Lower leg skin (tissue), 4 donors: ENCODE data around the gene CLEC3B. TPM values are rescaled to one million over a fixed set of nuclear protein-coding genes. Genes with fewer than 3 reads are reported as not detected.
"Not testable (repeated sequence)": the region's sequence is repeated elsewhere in the genome, so short reads cannot be mapped to it uniquely, and the experiment has no call there.

ENCODE experiments used
- DNase-seq, 2 donors: peaks; one replicate each; pipeline ENCODE4 v3.0.0-alpha.2; 2019; ENCODE audit warnings: low spot score in 2 of 2
- H3K4me3 ChIP-seq: fragments of 200-600 bp; sonication (generic); 2 replicates; pipeline ENCODE4 v1.5.1; 2017; ENCODE audit warnings: mild to moderate bottlenecking, low read depth; ENCODE audit not compliant: poor library complexity, severe bottlenecking
- POLR2A ChIP-seq, 2 donors: fragments of 450-650 bp; IDR thresholded peaks; one replicate each; pipeline ENCODE4 v1.6.1; 2016 to 2017; ENCODE audit warnings: antibody characterized with exemption in 2 of 2, mild to moderate bottlenecking in 1 of 2, moderate library complexity in 1 of 2
- WGBS, 2 donors: methylation state at CpG; one replicate each; pipeline ENCODE4 v1.1.5; 2018; 5-methylcytosine and 5-hydroxymethylcytosine counted together
- intact Hi-C: fragments of 100-400 bp; cut with DNase I; formaldehyde crosslinking; loops from one replicate; pipeline ENCODE4 v1.15.0; 2023; ENCODE audit warnings: low total_unique reads
- total RNA-seq, 4 donors: library from RNA; depleted of rRNA; stranded (reverse); fragments of >200 nt; gene quantifications; one replicate each; pipeline ENCODE4 v1.1.0, GENCODE V29; 2016
- TF ChIP-seq, protein P1 (sequence below), 3 donors: fragments of 450-650 bp; IDR thresholded peaks; one replicate each; pipeline ENCODE4 v1.5.1; 2016; ENCODE audit warnings: antibody characterized with exemption in 3 of 3, mild to moderate bottlenecking in 3 of 3, moderate library complexity in 2 of 3

Gene CLEC3B
- total RNA-seq, 4 donors from 2014 or later: 15.0 to 113 (median 29.8) TPM

DNA sequence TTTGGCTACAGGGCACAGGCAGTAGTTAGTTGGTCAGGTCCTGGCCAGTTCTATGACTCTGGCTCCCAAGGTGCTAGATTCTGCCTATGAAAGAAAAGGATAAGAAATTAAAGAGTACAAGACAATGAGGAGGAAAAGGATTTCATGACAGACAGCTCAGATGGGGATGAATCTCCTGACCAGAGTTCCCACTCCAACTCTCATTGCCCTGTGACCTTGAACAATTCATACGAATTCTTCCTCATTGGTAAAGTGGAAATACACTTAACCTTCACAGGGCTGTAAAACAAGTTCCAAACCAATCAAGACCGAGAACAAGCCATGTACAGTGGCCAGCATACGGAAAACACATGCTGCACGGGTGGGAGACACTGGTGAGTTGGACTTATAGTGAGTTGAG is 23.7 kb downstream of the CLEC3B start:
- TF ChIP-seq, protein P1, sequence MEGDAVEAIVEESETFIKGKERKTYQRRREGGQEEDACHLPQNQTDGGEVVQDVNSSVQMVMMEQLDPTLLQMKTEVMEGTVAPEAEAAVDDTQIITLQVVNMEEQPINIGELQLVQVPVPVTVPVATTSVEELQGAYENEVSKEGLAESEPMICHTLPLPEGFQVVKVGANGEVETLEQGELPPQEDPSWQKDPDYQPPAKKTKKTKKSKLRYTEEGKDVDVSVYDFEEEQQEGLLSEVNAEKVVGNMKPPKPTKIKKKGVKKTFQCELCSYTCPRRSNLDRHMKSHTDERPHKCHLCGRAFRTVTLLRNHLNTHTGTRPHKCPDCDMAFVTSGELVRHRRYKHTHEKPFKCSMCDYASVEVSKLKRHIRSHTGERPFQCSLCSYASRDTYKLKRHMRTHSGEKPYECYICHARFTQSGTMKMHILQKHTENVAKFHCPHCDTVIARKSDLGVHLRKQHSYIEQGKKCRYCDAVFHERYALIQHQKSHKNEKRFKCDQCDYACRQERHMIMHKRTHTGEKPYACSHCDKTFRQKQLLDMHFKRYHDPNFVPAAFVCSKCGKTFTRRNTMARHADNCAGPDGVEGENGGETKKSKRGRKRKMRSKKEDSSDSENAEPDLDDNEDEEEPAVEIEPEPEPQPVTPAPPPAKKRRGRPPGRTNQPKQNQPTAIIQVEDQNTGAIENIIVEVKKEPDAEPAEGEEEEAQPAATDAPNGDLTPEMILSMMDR (IDR thresholded peaks at IDR 0.05): no peak
- TF ChIP-seq POLR2A (IDR thresholded peaks at IDR 0.05): no peak
- WGBS, 2 donors: 88 to 94% methylated on average over 4 of the region's 4 CpGs
- DNase-seq: no peak
- H3K4me3 ChIP-seq: no peak overlapping the region
- intact Hi-C loops: loop anchor here (10.0 kb wide), 1 partner anchor 605 kb away; no protein-coding TSS in a partner anchor

DNA sequence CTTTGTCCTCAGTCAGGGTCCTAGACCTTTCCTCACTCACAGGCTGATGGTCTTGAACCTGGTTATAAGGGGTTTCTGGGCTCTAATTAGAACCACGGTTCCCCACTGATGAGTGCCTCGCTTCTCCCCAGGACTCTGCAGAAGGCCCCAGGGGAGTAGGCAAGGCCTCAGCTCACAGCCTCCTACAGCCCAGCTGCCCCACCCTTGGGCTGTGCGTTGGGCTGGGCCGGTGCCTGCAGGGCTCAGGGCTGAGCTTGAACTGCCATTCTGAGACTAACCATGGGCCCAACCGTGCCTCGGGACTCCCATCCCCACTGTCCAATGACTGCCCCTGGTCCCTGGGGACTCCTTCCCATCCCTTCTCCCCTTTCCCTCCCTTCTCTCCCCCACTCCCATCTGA is 25.6 kb downstream of the CLEC3B start:
- WGBS, 2 donors: 78 to 84% methylated on average over 6 of the region's 6 CpGs
- no peak for DNase-seq
- no peak overlapping the region for H3K4me3 ChIP-seq
- intact Hi-C loops: no loop called here
- TF ChIP-seq, protein P1 (IDR thresholded peaks at IDR 0.05): no peak
- TF ChIP-seq POLR2A (IDR thresholded peaks at IDR 0.05): no peak

- 33% methylated on average over 1 of the region's 1 CpG for WGBS, 2 donors
- H3K4me3 ChIP-seq, intact Hi-C loops, DNase-seq: not testable (repeated sequence)
These were observed 27.7 kb downstream of the CLEC3B start for GRCh38 chr3:45053805-45054195.

GRCh38 chr3:45054196-45054857 is 28.2 kb downstream of the CLEC3B start:
- 53 to 59% methylated on average over 3 of the region's 3 CpGs for WGBS, 2 donors
- TF ChIP-seq POLR2A (IDR thresholded peaks at IDR 0.05): no peak
- TF ChIP-seq, protein P1 (IDR thresholded peaks at IDR 0.05): no peak
- H3K4me3 ChIP-seq: no peak overlapping the region
- intact Hi-C loops: no loop called here
- peak in 1 of 2 donors; percentile 43 for DNase-seq

GRCh38 chr3:45055032-45055410 is 28.9 kb downstream of the CLEC3B start:
- TF ChIP-seq, protein P1 (IDR thresholded peaks at IDR 0.05): no peak
- TF ChIP-seq POLR2A (IDR thresholded peaks at IDR 0.05): no peak
- 29 to 30% methylated on average over 2 of the region's 2 CpGs for WGBS, 2 donors
- no peak for DNase-seq
- no peak overlapping the region for H3K4me3 ChIP-seq
- intact Hi-C loops: no loop called here

DNA sequence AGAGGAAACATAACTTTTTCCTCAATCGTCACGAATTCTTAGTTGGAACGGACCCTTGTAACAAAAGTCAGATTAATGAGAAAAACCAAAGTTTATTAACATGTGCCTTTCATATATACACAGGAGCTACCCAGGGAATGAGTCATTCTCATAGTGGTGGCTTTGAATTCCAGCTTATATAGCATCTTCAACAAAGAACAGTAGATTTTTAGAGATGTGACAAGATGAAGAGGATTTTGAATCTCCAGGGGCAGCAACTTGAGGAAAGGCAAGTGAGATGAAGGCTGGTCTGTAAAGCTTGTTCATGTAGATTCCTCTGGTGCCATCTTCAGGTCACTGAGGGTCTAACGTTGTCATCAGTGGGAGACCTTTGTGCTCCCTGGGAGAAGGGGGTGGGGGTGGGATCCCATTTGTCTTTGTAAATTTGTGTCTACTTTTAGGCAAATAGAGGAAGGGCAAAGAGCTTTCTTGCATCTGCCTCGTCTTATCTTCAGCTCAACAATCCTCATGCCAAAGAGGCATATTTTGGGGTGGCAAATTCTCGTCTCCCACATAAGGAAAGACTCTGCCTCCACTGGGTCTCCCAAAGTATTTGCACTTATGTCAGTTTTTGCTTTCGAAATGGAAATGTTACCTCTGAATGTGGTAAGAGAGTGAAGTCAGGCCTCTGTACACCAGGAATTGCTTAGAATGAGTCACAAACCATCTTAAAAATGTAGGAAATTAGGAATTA is 29.5 kb downstream of the CLEC3B start:
- DNase-seq: no peak
- intact Hi-C loops: no loop called here
- 70 to 73% methylated on average over 7 of the region's 7 CpGs for WGBS, 2 donors

More for the DNA sequence above, 29.5 kb downstream of the CLEC3B start:
- no peak for TF ChIP-seq POLR2A (IDR thresholded peaks at IDR 0.05)
- TF ChIP-seq, protein P1 (IDR thresholded peaks at IDR 0.05): no peak
- H3K4me3 ChIP-seq: no peak overlapping the region
